Adrenal gland (tissue), 12 donors: ENCODE measurements around the gene SLC2A4. TPM values are rescaled to one million over a fixed set of nuclear protein-coding genes. Genes with fewer than 3 reads are reported as not detected.
A peak's percentile ranks its signal among the peaks of the same experiment; 100 is the strongest.

Source experiments
- DNase-seq, 7 donors: peaks; one replicate each; pipeline ENCODE4 v3.0.0-alpha.2; 2019 to 2020
- H3K27ac ChIP-seq, 5 donors: fragments of 200-600 bp; sonication (generic) in 4 of 5; 1 replicate in 3 of 5; 2 replicates in 2 of 5; pipeline versions ENCODE4 v1.5.1 to v1.8.0; 2016 to 2020; ENCODE audit warnings: mild to moderate bottlenecking in 1 of 5
- H3K27me3 ChIP-seq: fragments of 200-600 bp; 2 replicates; pipeline ENCODE4 v1.8.0; 2021
- H3K36me3 ChIP-seq, 2 donors: fragments of 200-600 bp; replicated peaks in 1 of 2; 1 replicate in 1 of 2; 2 replicates in 1 of 2; pipeline versions ENCODE4 v1.5.1 to v1.8.0; 2018 to 2022
- H3K4me1 ChIP-seq, 2 donors: fragments of 200-600 bp; replicated peaks in 1 of 2; 1 replicate in 1 of 2; 2 replicates in 1 of 2; pipeline versions ENCODE4 v1.5.1 to v1.8.0; 2018 to 2021
- H3K4me3 ChIP-seq, 4 donors: fragments of 200-600 bp; sonication (generic) in 3 of 4; one replicate each; pipeline ENCODE4 v1.5.1; 2016 to 2018
- H3K9me3 ChIP-seq, 3 donors: fragments of 200-600 bp; sonication (generic) in 1 of 3; replicated peaks in 1 of 3; 1 replicate in 2 of 3; 2 replicates in 1 of 3; pipeline versions ENCODE4 v1.5.1 to v1.8.0; 2016 to 2021
- POLR2A ChIP-seq, 2 donors: fragments of 450-650 bp; IDR thresholded peaks; one replicate each; pipeline ENCODE4 v1.6.1; 2017; ENCODE audit warnings: antibody characterized with exemption in 2 of 2, mild to moderate bottlenecking in 2 of 2, moderate library complexity in 1 of 2
- WGBS, 4 donors: extraction: QIAGEN DNeasy Blood & Tissue Kit in 2 of 4; methylation state at CpG; one replicate each; pipeline versions ENCODE4 v1.1.5 to v1.1.7; 2013 to 2017; 5-methylcytosine and 5-hydroxymethylcytosine counted together
- intact Hi-C, 2 donors: fragments of 100-400 bp; cut with DNase I; formaldehyde crosslinking; loops; one replicate each; pipeline versions ENCODE4 v1.14.1 to v1.15.0; 2022 to 2023
- polyA plus RNA-seq, 3 donors: library from polyadenylated mRNA; stranded (reverse); fragments of 200-250 nt in 2 of 3; fragments of 350-450 nt in 1 of 3; fragmentation: Illumina TruSeq in 1 of 3; extraction: RNeasy Lipid Tissue Mini Kit (QIAGEN cat#74804) in 1 of 3; gene quantifications; one replicate each; pipeline ENCODE4 v1.2.3, GENCODE V29; 2013 to 2014
- total RNA-seq, 9 donors: library from RNA; depleted of rRNA in 4 of 9; stranded (reverse); fragments of >200 nt in 4 of 9; fragments of 120-200 nt in 1 of 9; fragmentation: NEBNext Ultra II Directional in 1 of 9; extraction: Animal tissue kit (Norgen Biotek cat#: 25700) in 1 of 9; gene quantifications; one replicate each; pipeline versions ENCODE4 v1.1.0 to v1.2.4, GENCODE V29; 2013 to 2023
- TF ChIP-seq, protein P1 (sequence below), 6 experiments: fragments of 450-650 bp in 4 of 6; fragments of 200-600 bp in 2 of 6; sonication (generic) in 1 of 6; IDR thresholded peaks; 1 replicate in 5 of 6; 2 replicates in 1 of 6; pipeline versions ENCODE4 v1.5.1 to v1.8.0; 2016 to 2021; ENCODE audit warnings: antibody characterized with exemption in 6 of 6, mild to moderate bottlenecking in 2 of 6, moderate library complexity in 1 of 6
- donor health status: healthy with polysubstance abuse.
- donor health status: Bipolar disorder and iron deficiency.
- donor health status: DM: yes; HTN: yes; CAD: no.
- donor health status: DM: no; HTN: no; CAD: no.
- donor health status: DM: no; HTN: no; CAD: no.
- donor health status: DM: yes; HTN: yes; CAD: no.

The SLC2A4 gene
- total and polyA plus RNA-seq, 12 donors = 0.75 to 30.0 (median 6.7) TPM

DNA sequence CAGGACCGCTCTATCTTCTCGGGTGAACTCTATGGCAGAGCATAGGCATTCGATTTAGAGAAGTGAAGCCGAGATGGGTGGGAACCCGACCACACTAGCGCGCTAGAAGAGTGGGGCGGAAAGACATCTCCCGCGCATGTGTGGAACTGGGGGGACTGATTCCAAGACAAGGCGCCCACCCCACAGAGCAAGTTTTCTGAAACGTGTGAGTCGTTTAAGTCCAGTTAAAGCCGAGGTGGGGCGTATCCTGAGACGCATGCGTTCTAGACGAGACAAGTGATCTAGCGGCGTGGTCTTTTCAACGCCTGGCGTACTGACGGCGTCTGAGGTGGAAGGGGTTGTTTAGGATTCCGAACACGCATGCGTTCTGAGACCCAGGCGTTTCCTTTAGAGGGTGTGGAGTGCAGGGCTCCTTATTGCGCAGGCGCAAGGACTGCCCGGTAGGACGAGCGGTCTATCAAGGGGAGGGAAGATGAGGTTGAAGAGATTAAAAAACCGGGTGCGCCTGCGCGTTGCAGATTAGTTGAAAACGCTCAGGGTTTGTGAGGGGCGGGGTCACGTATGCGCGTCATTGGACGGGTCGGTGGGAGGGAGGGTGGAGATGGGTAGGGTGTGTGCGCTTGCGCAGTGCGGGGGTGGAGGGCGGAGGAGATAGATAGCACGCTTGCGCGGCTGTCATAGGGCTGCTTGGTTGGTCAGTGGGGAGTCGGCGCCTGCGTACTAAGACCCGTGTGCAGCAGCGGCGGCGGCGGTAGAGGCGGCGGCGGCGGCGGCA, 25.6 kb downstream of the SLC2A4 start, which contains the start of gene EIF5A:
Gene EIF5A, plus strand, starts transcription at position 718 of the 775 bp plus-strand sequence. CDS start 2,008 bp downstream, outside the sequence.
- Histone ChIP-seq H3K36me3 (peaks cover 0 to 27% of the 10 kb centered on the region in 2 donors), H3K27me3 (no peaks in the 10 kb centered on the region), H3K4me1 (peaks cover 9 to 30% of the 10 kb centered on the region in 2 donors), H3K9me3 (no peaks in the 10 kb centered on the region), H3K27ac (peak within 1 kb of the TSS; percentile 97 to 100 (median 99)), H3K4me3 (peak within 1 kb of the TSS; percentile 78 to 98 (median 86))
- intact Hi-C loops = no loop called here
- TF ChIP-seq, protein P1, sequence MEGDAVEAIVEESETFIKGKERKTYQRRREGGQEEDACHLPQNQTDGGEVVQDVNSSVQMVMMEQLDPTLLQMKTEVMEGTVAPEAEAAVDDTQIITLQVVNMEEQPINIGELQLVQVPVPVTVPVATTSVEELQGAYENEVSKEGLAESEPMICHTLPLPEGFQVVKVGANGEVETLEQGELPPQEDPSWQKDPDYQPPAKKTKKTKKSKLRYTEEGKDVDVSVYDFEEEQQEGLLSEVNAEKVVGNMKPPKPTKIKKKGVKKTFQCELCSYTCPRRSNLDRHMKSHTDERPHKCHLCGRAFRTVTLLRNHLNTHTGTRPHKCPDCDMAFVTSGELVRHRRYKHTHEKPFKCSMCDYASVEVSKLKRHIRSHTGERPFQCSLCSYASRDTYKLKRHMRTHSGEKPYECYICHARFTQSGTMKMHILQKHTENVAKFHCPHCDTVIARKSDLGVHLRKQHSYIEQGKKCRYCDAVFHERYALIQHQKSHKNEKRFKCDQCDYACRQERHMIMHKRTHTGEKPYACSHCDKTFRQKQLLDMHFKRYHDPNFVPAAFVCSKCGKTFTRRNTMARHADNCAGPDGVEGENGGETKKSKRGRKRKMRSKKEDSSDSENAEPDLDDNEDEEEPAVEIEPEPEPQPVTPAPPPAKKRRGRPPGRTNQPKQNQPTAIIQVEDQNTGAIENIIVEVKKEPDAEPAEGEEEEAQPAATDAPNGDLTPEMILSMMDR (IDR thresholded peaks at IDR 0.05) = no peak
- peak; percentile 95 to 97 for TF ChIP-seq POLR2A (IDR thresholded peaks at IDR 0.05)
- WGBS, 4 donors = 0% methylated on average over 35 to 64 of the region's 64 CpGs
- DNase-seq = peak; percentile 100

DNA sequence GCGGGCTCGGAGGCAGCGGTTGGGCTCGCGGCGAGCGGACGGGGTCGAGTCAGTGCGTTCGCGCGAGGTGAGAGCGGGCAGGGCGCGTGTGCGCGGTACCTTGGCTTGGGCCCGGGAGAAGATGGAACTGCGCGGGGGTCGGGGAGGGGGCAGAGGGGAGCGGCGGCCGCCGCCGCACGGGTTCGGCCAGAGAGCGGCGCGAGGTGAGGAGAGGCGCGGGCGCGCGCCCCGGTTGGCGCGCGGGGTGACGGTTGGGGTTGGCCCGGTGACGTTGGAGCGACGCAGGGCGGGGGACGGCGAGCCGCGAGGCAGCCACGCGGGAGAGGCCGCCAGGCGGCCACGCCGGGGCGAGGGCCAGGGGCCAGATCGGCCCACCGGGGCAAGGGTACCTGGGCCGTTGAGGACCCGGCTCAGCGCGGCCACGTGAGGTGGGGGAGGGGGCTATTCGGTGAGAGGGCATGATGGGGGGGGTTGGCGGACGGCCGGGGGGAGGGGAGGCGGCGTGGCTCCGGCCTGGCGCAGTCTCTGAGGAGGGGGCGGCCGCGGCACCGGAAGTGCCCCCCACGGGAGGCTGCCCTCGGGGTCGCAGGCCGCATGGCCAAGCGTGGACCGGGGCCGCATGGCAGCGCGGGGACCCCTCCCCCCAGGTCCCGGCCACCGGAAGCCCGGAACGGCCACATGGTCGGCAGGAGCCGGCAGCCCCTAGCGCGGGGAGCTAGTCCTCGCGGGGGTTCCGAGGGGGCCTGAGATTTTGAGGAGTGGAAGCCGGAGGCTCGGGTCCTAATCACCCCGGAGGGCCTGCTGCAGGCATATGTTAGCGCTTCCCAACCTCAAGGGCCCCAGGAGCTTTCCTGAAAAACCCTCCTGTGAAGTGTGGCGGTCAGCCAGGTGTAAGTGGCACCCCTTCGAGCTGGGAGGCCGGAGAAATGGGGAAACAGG, 26.4 kb downstream of the SLC2A4 start:
- Histone ChIP-seq H3K36me3 (peaks cover 0 to 35% of the 10 kb centered on the region in 2 donors), H3K9me3 (no peaks in the 10 kb centered on the region), H3K27ac (peak overlapping the region; percentile 97 to 100 (median 99)), H3K4me3 (peak overlapping the region; percentile 78 to 98 (median 86)), H3K4me1 (peaks cover 9 to 39% of the 10 kb centered on the region in 2 donors), H3K27me3 (no peaks in the 10 kb centered on the region)
- intact Hi-C loops = no loop called here
- peak; percentile 56 to 76 (median 62) for DNase-seq
- no peak for TF ChIP-seq POLR2A (IDR thresholded peaks at IDR 0.05)
- TF ChIP-seq, protein P1 (IDR thresholded peaks at IDR 0.05) = peak in 2 of 6 experiments; percentile 16 to 36
- WGBS, 4 donors = 0 to 1% (median 0%) methylated on average over 8 to 102 of the region's 104 CpGs

DNA sequence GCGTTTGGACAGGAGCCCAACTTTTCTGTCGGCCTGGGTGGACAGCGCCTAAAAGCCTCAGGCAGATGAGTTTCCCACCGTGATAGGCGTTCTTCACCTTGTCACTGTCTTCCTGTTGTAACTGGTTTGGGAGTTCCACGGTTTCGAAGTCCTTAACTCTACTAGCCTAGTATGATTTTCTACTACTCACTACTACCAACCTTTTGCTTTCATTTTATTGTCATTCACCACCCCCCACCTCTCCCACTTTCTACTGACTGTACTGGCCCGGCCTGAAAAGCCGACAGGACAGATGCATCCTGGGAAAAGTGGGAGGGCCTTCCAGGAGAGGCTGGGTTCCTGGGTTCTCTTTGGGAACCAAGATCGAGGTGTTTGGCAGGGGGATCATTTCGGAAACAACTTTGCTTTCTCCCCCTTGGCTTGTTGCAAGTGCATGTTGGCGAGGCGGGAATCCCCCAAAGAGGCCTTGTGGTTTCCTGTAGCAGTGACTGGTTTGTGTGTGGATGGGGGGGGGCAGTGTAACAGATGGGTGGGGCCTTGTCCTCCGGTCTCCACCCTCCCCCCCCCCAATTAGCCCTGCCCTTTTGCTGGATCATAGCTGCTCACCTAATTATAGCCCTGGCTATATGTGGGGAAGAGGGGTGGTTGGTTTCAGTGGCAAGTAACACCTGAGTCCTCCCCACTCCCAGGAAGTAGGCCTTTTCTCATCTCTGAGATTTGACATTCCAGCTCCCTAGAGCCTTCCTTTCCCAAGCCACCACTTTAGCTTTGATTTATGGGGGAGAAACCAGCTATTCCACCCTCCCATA, 27.3 kb downstream of the SLC2A4 start:
- Histone ChIP-seq H3K4me3 (peak overlapping the region in 3 of 4 donors; percentile 83 to 98 (median 88)), H3K27me3 (no peaks in the 10 kb centered on the region), H3K4me1 (peaks cover 16 to 47% of the 10 kb centered on the region in 2 donors), H3K9me3 (no peaks in the 10 kb centered on the region), H3K36me3 (peaks cover 0 to 44% of the 10 kb centered on the region in 2 donors), H3K27ac (peak overlapping the region; percentile 97 to 100 (median 99))
- intact Hi-C loops = no loop called here
- TF ChIP-seq POLR2A (IDR thresholded peaks at IDR 0.05) = peak; percentile 11 to 77
- TF ChIP-seq, protein P1 (IDR thresholded peaks at IDR 0.05) = no peak
- 0 to 1% (median 0%) methylated on average over 12 to 14 of the region's 14 CpGs for WGBS, 4 donors
- DNase-seq = peak; percentile 80 to 93 (median 90)
